HG03139 (cell line): ENCODE data around the gene RAPGEF1.
A peak's percentile ranks its signal among the peaks of the same experiment; 100 is the strongest.

Experiments
- ATAC-seq: cut with Tn5 transposase; IDR thresholded peaks from one replicate; pipeline ENCODE4 v1.9.1; 2021; ENCODE audit not compliant: unreplicated experiment

RAPGEF1 gene, protein sequence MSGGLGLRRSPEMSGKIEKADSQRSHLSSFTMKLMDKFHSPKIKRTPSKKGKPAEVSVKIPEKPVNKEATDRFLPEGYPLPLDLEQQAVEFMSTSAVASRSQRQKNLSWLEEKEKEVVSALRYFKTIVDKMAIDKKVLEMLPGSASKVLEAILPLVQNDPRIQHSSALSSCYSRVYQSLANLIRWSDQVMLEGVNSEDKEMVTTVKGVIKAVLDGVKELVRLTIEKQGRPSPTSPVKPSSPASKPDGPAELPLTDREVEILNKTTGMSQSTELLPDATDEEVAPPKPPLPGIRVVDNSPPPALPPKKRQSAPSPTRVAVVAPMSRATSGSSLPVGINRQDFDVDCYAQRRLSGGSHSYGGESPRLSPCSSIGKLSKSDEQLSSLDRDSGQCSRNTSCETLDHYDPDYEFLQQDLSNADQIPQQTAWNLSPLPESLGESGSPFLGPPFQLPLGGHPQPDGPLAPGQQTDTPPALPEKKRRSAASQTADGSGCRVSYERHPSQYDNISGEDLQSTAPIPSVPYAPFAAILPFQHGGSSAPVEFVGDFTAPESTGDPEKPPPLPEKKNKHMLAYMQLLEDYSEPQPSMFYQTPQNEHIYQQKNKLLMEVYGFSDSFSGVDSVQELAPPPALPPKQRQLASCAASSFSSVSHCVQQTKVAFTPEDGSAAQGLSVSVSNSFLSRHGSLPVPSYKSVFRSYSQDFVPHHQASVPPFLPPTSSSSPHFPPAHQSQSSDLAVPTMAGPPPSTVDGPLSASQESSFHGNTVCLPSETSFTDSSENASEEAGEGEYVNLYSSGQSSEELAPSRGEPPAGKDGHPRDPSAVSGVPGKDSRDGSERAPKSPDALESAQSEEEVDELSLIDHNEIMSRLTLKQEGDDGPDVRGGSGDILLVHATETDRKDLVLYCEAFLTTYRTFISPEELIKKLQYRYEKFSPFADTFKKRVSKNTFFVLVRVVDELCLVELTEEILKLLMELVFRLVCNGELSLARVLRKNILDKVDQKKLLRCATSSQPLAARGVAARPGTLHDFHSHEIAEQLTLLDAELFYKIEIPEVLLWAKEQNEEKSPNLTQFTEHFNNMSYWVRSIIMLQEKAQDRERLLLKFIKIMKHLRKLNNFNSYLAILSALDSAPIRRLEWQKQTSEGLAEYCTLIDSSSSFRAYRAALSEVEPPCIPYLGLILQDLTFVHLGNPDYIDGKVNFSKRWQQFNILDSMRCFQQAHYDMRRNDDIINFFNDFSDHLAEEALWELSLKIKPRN (N-terminal part only)

DNA sequence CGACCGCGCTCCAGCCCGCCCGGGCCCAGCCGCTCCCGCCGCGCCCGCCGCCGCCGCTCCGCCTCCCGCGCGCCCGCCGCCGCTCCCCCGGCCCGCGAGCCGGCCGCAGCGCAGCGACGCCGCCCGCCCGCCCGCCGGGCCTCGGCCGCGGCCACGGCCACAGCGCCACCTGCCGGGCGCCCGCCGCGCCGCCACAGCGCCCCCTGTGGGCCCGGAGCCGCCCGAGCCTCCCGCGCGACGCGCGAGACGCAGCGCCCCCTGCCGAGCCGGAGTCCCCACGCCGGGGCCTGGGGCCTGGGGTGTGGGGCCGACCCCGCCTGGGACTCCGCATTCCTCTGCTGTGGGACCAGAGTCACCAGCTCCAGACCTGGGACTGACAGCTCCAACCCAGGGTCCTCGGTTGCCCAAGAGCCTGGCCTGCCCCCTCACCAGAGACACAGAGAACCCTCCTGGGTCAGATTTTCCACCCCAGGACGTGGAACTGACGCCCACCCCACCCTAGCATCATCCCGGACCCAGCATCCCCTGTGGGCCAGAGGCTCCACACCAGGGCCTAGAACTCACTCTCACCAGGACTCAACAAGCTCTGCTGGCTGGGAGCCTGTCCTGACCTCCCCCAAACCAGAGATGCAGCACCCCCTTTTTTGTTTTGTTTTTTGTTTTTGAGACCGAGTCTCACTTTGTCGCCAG lies at the start of gene RAPGEF1:
TSS of gene RAPGEF1 (minus strand) at position 118 of the 690 bp plus-strand sequence. CDS start 246 bp downstream, outside the sequence.
- ATAC-seq = peak; percentile 39

DNA sequence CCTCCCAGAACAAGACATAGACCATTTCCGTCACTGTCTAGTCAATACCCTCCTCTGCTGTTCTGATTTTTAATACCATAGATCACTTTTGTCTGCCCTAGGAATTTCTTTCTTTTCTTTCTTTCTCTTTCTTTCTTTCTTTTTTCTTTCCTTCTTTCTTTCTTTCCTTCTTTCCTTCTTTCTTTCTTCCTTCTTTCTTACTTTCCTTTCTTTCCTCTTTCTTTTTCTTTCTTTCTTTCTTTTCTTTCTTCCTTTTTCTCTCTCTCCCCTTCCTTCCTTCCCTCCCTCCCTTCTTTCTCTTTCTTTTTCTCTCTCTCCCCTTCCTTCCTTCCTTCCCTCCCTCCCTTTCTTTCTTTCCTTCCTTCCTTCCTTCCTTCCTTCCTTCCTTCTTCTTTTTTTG lies 49.0 kb upstream of the RAPGEF1 start:
- ATAC-seq = no peak

DNA sequence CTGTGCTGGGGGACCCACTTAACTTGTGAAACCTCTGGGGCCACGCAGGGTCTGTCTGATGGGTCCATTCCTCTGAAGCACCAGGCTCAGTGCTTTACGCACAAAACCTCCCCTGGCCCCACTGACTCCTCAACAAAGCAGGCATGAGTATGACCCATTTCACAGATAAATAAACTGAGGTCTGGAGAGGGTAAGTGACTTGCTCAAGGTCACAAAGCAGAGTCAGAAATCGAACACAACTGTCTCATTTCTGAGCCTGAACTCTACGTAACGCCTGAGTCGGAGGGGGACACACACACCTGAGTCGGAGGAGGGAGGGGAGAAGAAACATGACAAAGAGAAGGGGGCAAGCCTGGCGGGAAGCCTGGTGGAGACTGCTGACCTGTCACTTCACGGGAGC lies 48.0 kb upstream of the RAPGEF1 start:
- no peak for ATAC-seq

GRCh38 chr9:131784748-131785501 lies 45.0 kb upstream of the RAPGEF1 start:
- ATAC-seq = no peak

GRCh38 chr9:131781069-131781468 lies 41.2 kb upstream of the RAPGEF1 start:
- ATAC-seq = no peak

GRCh38 chr9:131776473-131776872 lies 36.6 kb upstream of the RAPGEF1 start:
- ATAC-seq = no peak

DNA sequence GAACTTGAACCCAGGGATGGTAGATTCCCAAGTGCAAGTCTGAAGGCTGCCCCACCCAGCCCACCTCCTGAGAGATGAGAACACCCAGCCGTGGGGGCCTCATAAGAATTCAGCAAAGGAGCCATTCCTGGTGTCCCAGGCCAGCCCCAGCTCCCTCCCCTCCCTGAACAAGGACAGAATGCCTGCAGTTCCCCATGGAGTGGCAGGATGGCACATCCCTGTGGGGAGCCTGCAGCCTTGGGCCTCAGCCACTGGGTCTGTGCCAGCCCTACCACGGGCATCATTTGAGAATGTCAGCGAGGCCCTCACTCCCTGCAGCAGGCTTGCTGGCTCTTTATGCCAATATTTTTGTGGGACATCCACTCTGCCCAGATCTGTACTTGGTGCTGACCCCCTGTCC lies 36.2 kb upstream of the RAPGEF1 start:
- ATAC-seq = no peak

DNA sequence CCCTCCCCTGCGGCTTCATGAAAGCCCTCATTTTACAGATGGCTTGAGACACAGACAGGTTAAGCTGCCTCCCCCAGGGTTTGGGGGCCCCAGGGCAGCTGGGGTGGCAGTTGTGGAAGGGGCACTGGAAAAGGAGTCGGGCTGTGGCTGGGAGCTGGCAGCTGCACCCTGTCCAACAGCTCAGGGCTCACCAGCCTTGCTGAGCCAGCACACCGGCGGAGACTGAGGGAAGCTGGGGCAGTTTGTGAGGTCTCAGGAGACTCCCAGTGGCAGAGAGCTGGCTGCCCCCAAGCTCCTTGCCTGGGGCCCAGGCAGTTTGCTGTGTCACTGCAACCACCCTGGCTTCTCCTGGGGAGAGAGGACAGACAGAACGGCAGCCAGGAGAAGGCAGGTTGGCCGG lies 34.8 kb upstream of the RAPGEF1 start:
- no peak for ATAC-seq

- ATAC-seq = no peak
Measured at GRCh38 chr9:131773911-131774379, 34.1 kb upstream of the RAPGEF1 start.

GRCh38 chr9:131772940-131773339 lies 33.1 kb upstream of the RAPGEF1 start:
- no peak for ATAC-seq

DNA sequence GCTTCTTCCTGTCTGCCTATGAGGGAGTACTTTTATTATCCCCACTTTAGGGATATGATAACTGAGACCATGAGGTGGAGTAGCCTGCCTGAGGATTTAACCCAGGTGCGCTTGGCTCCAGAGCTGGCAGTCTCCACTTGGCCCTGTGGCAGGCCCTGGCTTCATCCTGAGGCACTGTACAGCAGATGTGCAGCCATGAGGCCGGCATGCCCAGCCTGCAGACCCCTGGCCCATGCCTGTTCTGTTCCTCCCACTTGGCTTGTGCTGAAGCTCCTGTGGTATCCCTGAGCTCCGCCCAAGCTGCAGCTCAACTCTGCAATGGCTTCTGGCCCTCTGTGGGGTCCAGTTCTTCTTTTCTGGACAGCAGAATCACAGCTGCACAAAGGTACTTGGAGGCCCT lies 31.8 kb upstream of the RAPGEF1 start:
- ATAC-seq = no peak

DNA sequence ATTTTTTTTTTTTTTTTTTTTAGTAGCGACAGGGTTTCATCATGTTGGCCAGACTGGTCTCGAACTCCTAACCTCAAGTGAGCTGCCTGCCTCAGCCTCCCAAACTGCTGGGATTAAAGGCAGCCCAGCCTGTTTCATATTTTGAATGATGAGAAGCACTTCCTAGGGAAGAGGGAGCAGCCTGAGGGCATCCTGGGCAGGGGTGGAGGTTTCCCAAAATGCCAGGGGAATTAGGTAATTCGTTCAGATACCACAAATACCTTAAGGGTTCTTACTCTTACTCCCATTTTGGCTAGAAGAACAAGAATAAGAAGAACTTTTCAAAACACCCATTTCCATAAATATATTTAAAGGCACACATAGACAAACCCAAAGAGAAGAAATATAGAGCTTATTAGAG lies 29.5 kb upstream of the RAPGEF1 start:
- no peak for ATAC-seq

- ATAC-seq = no peak
Measured at GRCh38 chr9:131764568-131764967, 24.7 kb upstream of the RAPGEF1 start.

DNA sequence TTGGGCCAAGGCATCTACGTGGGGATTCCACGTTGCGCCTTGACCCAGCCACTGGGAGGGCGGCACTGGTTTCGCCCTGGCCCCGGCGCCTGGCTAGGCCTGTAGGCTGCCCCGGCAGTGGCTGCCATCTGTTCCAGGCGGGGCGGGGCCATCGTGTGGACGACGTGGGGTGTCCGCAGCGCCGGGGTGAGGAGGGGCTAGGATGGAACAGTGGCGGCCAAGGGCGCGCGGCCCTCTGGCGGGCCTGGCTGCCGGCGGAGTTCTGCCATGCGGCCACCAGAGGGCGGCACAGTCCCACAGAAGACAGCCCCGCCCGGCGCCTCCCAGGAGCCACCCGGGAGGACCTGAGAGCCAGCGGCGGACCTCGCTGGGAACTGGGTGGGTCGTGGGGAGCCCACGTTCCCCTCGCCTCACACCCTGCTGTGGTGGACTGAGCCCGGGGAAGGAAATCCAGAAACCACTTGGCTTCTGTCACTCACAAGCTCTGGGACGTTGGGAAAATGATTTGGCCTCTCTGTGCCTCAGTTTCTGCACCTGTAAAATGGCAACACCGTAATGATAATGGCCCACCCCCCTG lies 22.6 kb upstream of the RAPGEF1 start:
- peak; percentile 56 for ATAC-seq

DNA sequence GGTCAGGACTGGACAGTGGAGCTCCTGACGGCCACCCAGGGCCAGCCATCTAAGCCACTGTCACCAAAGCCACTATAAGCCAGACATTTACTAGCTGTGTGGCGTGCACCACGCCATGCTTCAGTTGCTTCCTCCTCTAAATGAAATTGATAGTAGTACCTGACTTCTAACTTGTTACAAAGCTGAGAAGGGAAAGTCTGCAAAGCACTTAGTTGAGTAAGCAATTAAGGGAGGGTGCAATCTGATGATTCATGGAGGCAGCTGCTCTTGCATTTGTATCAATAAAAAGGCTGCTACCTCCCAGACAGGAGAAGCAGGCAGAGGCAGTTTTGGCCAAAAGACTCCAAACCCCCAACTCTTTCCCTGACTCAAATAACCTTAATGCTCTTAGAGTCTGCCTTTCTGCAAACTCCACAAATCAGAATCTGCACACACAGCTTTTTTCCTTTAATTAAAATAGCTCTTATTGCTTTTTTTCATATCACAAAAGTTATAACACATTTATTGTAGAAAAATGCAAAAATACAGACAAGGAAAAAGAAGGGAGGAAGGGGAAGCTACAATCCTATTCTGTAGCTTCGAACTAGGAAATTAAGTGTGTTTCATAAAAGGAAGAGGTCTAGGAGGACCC lies 19.3 kb upstream of the RAPGEF1 start:
- no peak for ATAC-seq

GRCh38 chr9:131757549-131757948 lies 17.7 kb upstream of the RAPGEF1 start:
- no peak for ATAC-seq

DNA sequence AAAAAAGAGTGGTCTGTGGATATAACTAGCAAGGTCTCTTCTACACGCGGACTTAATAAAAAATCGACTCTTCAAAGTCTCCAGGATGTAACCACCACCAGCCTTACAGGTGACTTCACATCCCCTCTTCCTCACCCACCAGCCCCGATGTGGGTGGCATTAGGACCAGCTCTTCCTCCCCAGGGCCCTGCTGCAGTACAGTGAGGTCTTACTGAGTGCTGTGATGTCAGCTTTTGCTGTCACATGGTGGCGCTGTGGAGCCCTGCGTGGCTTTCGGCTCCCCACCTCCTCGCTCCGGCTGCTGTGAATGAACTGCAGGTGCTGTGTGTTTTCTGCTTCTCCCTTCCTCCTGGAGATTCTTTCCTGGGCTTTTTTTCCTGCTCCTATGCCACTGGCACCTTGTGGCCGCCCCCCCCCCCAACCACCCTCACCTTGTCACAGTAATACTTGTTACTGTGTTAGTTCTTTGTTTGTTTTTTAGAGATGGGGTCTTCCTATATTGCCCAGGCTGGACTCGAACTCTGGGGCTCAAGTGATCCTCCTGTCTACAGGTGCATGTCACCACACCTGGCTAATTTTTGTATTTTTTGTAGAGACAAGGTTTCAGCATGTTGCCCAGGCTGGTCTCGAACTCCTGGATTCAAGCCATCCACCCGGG lies 15.8 kb upstream of the RAPGEF1 start:
- ATAC-seq = peak; percentile 80

DNA sequence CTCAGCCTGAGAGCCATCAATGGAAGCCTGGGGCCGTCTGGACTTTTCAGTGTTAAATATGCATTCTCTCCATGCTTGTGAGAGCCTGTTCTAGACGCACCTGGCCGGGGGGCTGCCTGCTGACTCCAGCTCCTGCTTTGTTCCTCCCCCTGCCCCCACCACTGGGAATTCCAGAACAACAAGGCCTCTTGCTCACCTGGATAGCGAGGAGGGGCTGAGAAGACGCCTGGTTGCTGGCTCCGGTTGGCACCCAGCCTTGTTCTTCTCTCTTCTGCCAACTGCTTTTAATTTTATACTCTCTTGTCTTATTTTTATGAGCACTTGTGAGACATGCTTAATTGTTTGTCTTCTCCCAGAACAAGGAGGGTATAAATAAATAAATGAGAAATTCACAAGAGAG lies 15.0 kb upstream of the RAPGEF1 start:
- no peak for ATAC-seq
